Measurements from ENCODE around the gene IFITM5. TPM values are rescaled to one million over a fixed set of nuclear protein-coding genes. Genes with fewer than 3 reads are reported as not detected.

The IFITM5 gene
- total and polyA plus RNA-seq, 2 of the 4 experiments (the other 2 are of a cell fraction): not detected

DNA sequence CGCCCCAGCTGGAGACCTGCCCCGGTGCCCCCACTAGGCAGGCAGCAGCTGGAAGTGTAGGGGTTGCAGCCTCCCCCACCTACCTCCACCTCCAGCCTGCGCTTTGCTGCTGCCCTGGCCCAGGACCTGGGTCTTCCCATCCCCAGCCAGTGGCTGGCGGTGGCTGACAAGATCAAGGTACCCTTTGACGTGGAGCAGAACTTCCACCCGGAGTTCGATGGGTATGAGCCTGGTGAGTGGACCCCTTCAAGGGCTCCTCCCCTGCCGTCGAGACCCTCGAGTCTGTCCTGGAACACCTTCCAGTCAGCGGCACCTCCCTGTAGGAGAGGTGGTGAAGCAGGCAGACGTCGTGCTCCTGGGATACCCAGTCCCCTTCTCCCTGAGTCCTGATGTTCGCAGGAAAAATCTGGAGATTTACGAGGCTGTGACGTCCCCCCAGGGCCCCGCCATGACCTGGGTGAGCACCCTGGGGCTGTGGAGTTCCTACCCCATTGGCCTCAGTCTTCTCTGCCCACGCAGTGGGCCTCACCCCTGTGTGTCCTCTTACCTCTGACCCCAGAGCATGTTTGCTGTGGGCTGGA lies 6.0 kb downstream of the IFITM5 start:
- Histone ChIP-seq H4K5ac (ENCODE audit: low read depth, low read length) (no peak overlapping the region), H3K36me3 (ENCODE audit: control insufficient read depth, insufficient read depth, low read length) (peaks cover 19% of the 10 kb centered on the region), H2BK15ac (ENCODE audit: low read depth, low read length) (no peak overlapping the region), H2BK20ac (ENCODE audit: low read depth, low read length) (no peak overlapping the region), H2BK5ac (ENCODE audit: low read depth, low read length, poor library complexity, severe bottlenecking) (no peak overlapping the region), H4K8ac (ENCODE audit: low read depth in 2 of 2, low read length in 2 of 2) (no peak overlapping the region), H3K4me1 (ENCODE audit: control insufficient read depth, insufficient read depth, low read length) (peaks cover 2% of the 10 kb centered on the region; the same call in 1 of the 2 replicates), H3K9me1 (ENCODE audit: insufficient read depth, low read length) (no peaks in the 10 kb centered on the region), H2BK120ac (ENCODE audit: low read depth, low read length) (no peak overlapping the region), H3K4ac (ENCODE audit: low read depth, low read length) (no peak overlapping the region), H3K4me3 (ENCODE audit: insufficient read depth, low read depth, low read length) (no peak overlapping the region), H3K9ac (ENCODE audit: low read depth, low read length) (no peak overlapping the region), H3K14ac (replicated peaks; ENCODE audit: low read depth, low read length) (no peak overlapping the region), H3K27ac (ENCODE audit: insufficient read depth, low read length) (no peak overlapping the region), H4K91ac (ENCODE audit: insufficient read depth, low read depth, low read length) (no peak overlapping the region), H3K9me3 (ENCODE audit: control insufficient read depth, insufficient read depth, low read length) (no peaks in the 10 kb centered on the region), H3K18ac (ENCODE audit: low read depth, low read length) (no peak overlapping the region), H2AFZ (replicated peaks; ENCODE audit: low read length, poor library complexity) (no peak overlapping the region), H2AK5ac (ENCODE audit: low read depth, low read length) (no peak overlapping the region), H3K23ac (ENCODE audit: low read depth, low read length) (no peak overlapping the region), H3K27me3 (ENCODE audit: control insufficient read depth, insufficient read depth, low read length) (peaks cover under 1% of the 10 kb centered on the region; the same call in 1 of the 2 replicates), H3K56ac (ENCODE audit: extremely low read depth, insufficient read depth, low read length) (no peak overlapping the region), H4K20me1 (ENCODE audit: insufficient read depth, low read length) (no peaks in the 10 kb centered on the region), H3K4me2 (ENCODE audit: low read depth, low read length) (no peak overlapping the region), H2AK9ac (replicated peaks; ENCODE audit: low read depth, low read length, poor library complexity) (no peak overlapping the region), H3K79me1 (ENCODE audit: low read depth in 1 of 2, low read length in 2 of 2) (peaks cover 0 to 7% of the 10 kb centered on the region in 2 experiments; a peak in 3 of 4 replicates)
- intact Hi-C loops (cut with micrococcal nuclease) (no loop called here), dilution Hi-C loops (cut with HindIII; ENCODE audit: low sequenced_read_pairs, unreplicated experiment) (no loop called here), in situ Hi-C loops (cut with MboI; ENCODE audit: low sequenced_read_pairs) (no loop called here)
- no TSS peak for BruUV-seq (replicated peaks)
- DNase-seq (no peak), ATAC-seq (ENCODE audit: low read depth) (no peak)
- ChIA-PET POLR2A (ENCODE audit: unreplicated experiment) (no interaction called here), CTCF (no interaction called here)
- no peak for TF ChIP-seq BHLHE40 (IDR thresholded peaks at IDR 0.05; ENCODE audit: low read depth, low read length)
- no peak for TF ChIP-seq SMC3 (IDR thresholded peaks at IDR 0.05; ENCODE audit: low read depth, low read length)
- TF ChIP-seq RAD21 (IDR thresholded peaks at IDR 0.05; ENCODE audit: low read length): no peak
- no peak for TF ChIP-seq CHD1 (IDR thresholded peaks at IDR 0.05; ENCODE audit: low read depth, low read length)
- no peak for TF ChIP-seq MXI1 (IDR thresholded peaks at IDR 0.05; ENCODE audit: borderline replicate concordance, low read depth, low read length)
- no peak for TF ChIP-seq FOS (IDR thresholded peaks at IDR 0.05; ENCODE audit: low read depth, low read length)
- TF ChIP-seq MAZ (IDR thresholded peaks at IDR 0.05; ENCODE audit: borderline replicate concordance, low read depth, low read length): no peak
- no peak for TF ChIP-seq MAFK (IDR thresholded peaks at IDR 0.05; ENCODE audit: low read depth, low read length)
- TF ChIP-seq RCOR1 (IDR thresholded peaks at IDR 0.05; ENCODE audit: insufficient replicate concordance, low read length): no peak
- TF ChIP-seq, protein P1, sequence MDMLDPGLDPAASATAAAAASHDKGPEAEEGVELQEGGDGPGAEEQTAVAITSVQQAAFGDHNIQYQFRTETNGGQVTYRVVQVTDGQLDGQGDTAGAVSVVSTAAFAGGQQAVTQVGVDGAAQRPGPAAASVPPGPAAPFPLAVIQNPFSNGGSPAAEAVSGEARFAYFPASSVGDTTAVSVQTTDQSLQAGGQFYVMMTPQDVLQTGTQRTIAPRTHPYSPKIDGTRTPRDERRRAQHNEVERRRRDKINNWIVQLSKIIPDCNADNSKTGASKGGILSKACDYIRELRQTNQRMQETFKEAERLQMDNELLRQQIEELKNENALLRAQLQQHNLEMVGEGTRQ (IDR thresholded peaks at IDR 0.05; ENCODE audit: low read depth, low read length): no peak
- no peak for TF ChIP-seq RFX5 (IDR thresholded peaks at IDR 0.05; ENCODE audit: low read depth, low read length)
- TF ChIP-seq POLR2A (IDR thresholded peaks at IDR 0.05; ENCODE audit: low read depth, low read length): no peak
- 100% methylated on average over 2 of the region's 18 CpGs; no CpG with 5 or more reads in 1 of the 2 experiments for WGBS, 2 experiments (ENCODE audit: extremely low coverage in 2 of 2, insufficient read length in 1 of 2)
